PFSK-1 (cell line): ENCODE data around the gene CCT8L2.

Source experiments
- FOXP2 ChIP-seq: optimal IDR thresholded peaks from 2 replicates; pipeline ENCODE3; 2011; ENCODE audit warnings: borderline replicate concordance, control low read depth, inconsistent platforms; ENCODE audit not compliant: insufficient read depth; ENCODE audit errors: extremely low read length, extremely low read depth
- POLR2AphosphoS5 ChIP-seq: IDR thresholded peaks from 2 replicates; pipeline ENCODE4 v1.6.1; 2012; ENCODE audit warnings: low read depth, mild to moderate bottlenecking, control low read depth, low read length, moderate library complexity
- REST ChIP-seq, 2 experiments: IDR thresholded peaks; 2 replicates each; pipeline versions ENCODE4 v1.6.1 to v1.8.0; 2011 to 2012; ENCODE audit warnings: low read depth in 2 of 2, low read length in 2 of 2, control low read depth in 1 of 2, inconsistent platforms in 1 of 2, mild to moderate bottlenecking in 1 of 2, moderate library complexity in 1 of 2; ENCODE audit not compliant: insufficient read depth in 1 of 2
- SIN3A ChIP-seq: IDR thresholded peaks from 2 replicates; pipeline ENCODE4 v1.6.1; 2012; ENCODE audit warnings: mild to moderate bottlenecking, low read length, moderate library complexity, borderline replicate concordance; ENCODE audit not compliant: insufficient read depth
- TAF1 ChIP-seq: IDR thresholded peaks from 2 replicates; pipeline ENCODE4 v1.6.1; 2012; ENCODE audit warnings: low read length, control low read depth, borderline replicate concordance; ENCODE audit not compliant: insufficient read depth

CCT8L2 gene

DNA sequence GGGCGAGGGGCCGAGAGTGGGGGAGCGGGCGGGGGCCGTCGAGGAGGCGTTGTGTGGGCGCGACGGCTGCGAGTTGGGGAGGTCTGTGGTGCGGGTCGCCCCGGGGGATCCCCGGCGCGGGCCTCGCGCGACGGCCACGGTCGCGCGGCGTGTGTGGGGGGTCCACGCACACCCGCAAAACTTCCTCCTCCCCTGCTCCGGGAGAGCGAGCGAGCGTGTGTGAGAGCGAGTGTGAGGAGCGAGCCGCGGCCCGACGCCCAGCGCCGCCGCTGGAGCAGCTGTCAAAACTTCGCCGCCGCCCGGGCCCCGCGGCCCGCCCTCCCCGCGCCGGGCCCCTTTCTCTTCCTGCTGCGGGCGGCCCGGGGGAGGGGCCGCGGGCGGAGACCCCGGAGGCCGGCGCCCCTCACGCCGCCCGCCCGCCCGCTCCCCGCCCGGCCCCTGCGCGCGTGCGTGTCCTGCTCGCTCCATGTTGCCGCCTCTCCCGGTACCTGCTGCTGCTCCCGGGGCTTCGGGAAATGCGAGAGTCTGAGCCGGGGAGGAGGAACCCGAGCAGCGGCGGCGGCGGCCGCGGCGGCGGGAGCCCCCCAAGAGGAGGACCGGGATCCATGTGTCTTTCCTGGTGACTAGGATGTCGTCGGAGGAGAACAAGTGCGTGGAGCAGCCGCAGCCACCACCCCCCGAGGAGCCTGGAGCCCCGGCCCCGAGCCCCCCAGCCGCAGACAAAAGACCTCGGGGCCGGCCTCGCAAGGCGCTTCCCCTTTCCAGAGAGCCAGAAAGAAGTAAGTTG is 9.0 kb upstream of the CCT8L2 start:
- TF ChIP-seq FOXP2, result no peak
- TF ChIP-seq POLR2AphosphoS5, result no peak
- no peak for TF ChIP-seq SIN3A
- no peak for TF ChIP-seq REST (IDR thresholded peaks at IDR 0.05; ENCODE audit: insufficient read depth in 1 of 2, low read depth in 2 of 2, low read length in 2 of 2)
- no peak for TF ChIP-seq TAF1

- no peak for TF ChIP-seq FOXP2
- no peak for TF ChIP-seq TAF1
- no peak for TF ChIP-seq POLR2AphosphoS5
- TF ChIP-seq SIN3A, result no peak
- TF ChIP-seq REST (IDR thresholded peaks at IDR 0.05; ENCODE audit: insufficient read depth in 1 of 2, low read depth in 2 of 2, low read length in 2 of 2), result no peak
Measured at GRCh38 chr22:16594026-16594425, 1.4 kb upstream of the CCT8L2 start.

DNA sequence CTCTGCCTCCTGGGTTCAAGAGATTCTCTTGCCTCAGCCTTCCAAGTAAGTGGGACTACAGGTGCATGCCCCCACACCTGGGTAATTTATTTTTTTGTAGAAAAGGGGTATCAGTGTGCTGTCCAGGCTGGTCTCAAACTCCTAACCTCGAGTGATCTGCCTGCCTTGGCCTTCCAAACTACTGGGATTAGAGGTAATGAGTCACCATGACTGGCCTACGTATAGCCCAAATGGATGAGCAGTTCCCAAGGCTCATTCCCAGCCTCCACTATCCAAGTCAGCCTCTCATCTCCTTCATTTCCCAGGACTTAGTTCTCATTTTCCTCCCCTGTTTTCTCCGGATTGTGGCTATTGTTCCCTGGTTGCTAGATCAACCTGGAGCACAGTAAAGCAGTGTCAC is 5.6 kb downstream of the CCT8L2 start:
- TF ChIP-seq SIN3A (no peak), TAF1 (no peak), FOXP2 (no peak), REST (IDR thresholded peaks at IDR 0.05; ENCODE audit: insufficient read depth in 1 of 2, low read depth in 2 of 2, low read length in 2 of 2) (no peak), POLR2AphosphoS5 (no peak)

- no peak for TF ChIP-seq TAF1
- no peak for TF ChIP-seq POLR2AphosphoS5
- no peak for TF ChIP-seq REST (IDR thresholded peaks at IDR 0.05; ENCODE audit: insufficient read depth in 1 of 2, low read depth in 2 of 2, low read length in 2 of 2)
- TF ChIP-seq FOXP2, result no peak
Measured at GRCh38 chr22:16586170-16586569, 6.4 kb downstream of the CCT8L2 start.

DNA sequence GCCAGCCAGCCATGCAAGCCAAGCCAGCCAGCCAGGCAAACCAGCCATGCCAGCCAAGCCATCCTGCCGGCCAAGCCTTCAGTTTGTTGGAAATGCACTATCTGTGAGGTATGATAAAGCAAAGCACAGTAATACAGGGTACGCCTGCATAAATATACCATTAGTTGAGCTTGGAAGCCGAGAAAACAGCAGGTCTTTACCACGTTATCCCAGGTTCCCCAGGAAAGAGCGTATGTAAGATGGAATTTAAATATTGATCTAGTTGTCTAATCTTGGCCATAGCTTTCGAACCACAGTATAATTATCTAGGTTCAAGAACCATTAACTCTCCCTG is 24.2 kb downstream of the CCT8L2 start:
- TF ChIP-seq REST (IDR thresholded peaks at IDR 0.05; ENCODE audit: insufficient read depth in 1 of 2, low read depth in 2 of 2, low read length in 2 of 2), result no peak
- TF ChIP-seq FOXP2, result no peak
- no peak for TF ChIP-seq SIN3A
- no peak for TF ChIP-seq POLR2AphosphoS5
